ENCODE data around the gene NFATC3. TPM values are rescaled to one million over a fixed set of nuclear protein-coding genes. Genes with fewer than 3 reads are reported as not detected.
A peak's percentile ranks its signal among the peaks of the same experiment; 100 is the strongest.

Gene NFATC3
- total and polyA plus RNA-seq, 2 of the 8 experiments (the other 6 are each of a cell fraction or from before 2014, with no cell fraction given) = 17.6 to 34.5 TPM

- Histone ChIP-seq H3K36me3 (ENCODE audit: control insufficient read depth in 2 of 4, insufficient read depth in 4 of 4, low read length in 3 of 4) (peaks cover 13 to 35% (median 31%) of the 10 kb centered on the region in 4 experiments; a peak in 7 of 8 replicates), H3K27ac (ENCODE audit: low read depth, low read length) (no peak overlapping the region), H2BK15ac (ENCODE audit: low read length) (no peak overlapping the region), H3K4me3 (ENCODE audit: extremely low read depth in 1 of 4, insufficient read depth in 2 of 4, low read depth in 3 of 4, low read length in 4 of 4) (no peak overlapping the region), H3K4ac (replicated peaks; ENCODE audit: insufficient read length, low read depth, low read length) (no peak overlapping the region), H3K18ac (ENCODE audit: extremely low read depth, low read length) (no peak overlapping the region), H2BK120ac (replicated peaks; ENCODE audit: low read depth, low read length) (no peak overlapping the region), H4K8ac (ENCODE audit: extremely low read depth, insufficient read depth, low read length) (no peak overlapping the region), H3K27me3 (replicated peaks in 1 of 4; ENCODE audit: control insufficient read depth in 3 of 4, extremely low read depth in 1 of 4, insufficient read depth in 3 of 4, low read length in 3 of 4) (no peaks in the 10 kb centered on the region), H3K14ac (ENCODE audit: insufficient read length) (no peak overlapping the region), H3K79me1 (ENCODE audit: low read depth, low read length) (no peaks in the 10 kb centered on the region), H3K79me2 (ENCODE audit: control insufficient read depth in 1 of 2, insufficient read depth in 2 of 2, low read length in 2 of 2) (no peaks in the 10 kb centered on the region), H2BK12ac (ENCODE audit: low read depth, low read length) (no peak overlapping the region), H4K20me1 (replicated peaks in 1 of 2; ENCODE audit: control insufficient read depth in 1 of 2, insufficient read depth in 2 of 2, low read length in 2 of 2) (peaks cover 0 to 5% of the 10 kb centered on the region in 2 experiments), H2BK20ac (ENCODE audit: low read length) (no peak overlapping the region), H3K23me2 (ENCODE audit: low read depth, low read length) (no peaks in the 10 kb centered on the region), H3K9ac (replicated peaks in 1 of 4; ENCODE audit: extremely low read depth in 1 of 4, low read depth in 3 of 4, low read length in 3 of 4) (no peak overlapping the region), H4K5ac (ENCODE audit: insufficient read length, low read depth, low read length) (no peak overlapping the region), H3K4me2 (ENCODE audit: insufficient read depth in 1 of 2, low read depth in 2 of 2, low read length in 2 of 2) (no peak overlapping the region), H2AFZ (ENCODE audit: low read length) (no peak overlapping the region), H3K9me3 (ENCODE audit: insufficient read depth in 2 of 2, low read depth in 1 of 2, low read length in 1 of 2) (no peaks in the 10 kb centered on the region), H3K4me1 (replicated peaks in 1 of 4; ENCODE audit: control insufficient read depth in 3 of 4, insufficient read depth in 4 of 4, low read length in 3 of 4) (no peaks in the 10 kb centered on the region), H3K56ac (replicated peaks; ENCODE audit: insufficient read length, low read depth, low read length) (no peak overlapping the region), H3K23ac (ENCODE audit: insufficient read length) (no peak overlapping the region), H4K91ac (replicated peaks; ENCODE audit: insufficient read length, low read length) (no peak overlapping the region), H2AK5ac (ENCODE audit: low read depth, low read length) (no peak overlapping the region), H2BK5ac (ENCODE audit: low read depth, low read length) (no peak overlapping the region)
- 89% methylated on average over 1 of the region's 1 CpG; no CpG with 5 or more reads in 1 of the 2 experiments for WGBS, 2 experiments (ENCODE audit: extremely low coverage in 1 of 2, insufficient coverage in 1 of 2, insufficient read length in 1 of 2, insufficient replicate concordance in 2 of 2, low coverage in 1 of 2, low lambda C conversion rate in 2 of 2, missing lambda C conversion rate in 1 of 2)
- CTCF ChIA-PET (ENCODE audit: partially characterized antibody) = interaction anchor here (0.9 to 2.5 kb wide), 6 partner anchors 8 to 157 kb away, joined by 3 to 19 read pairs (median 4); no protein-coding TSS in a partner anchor
- FAIRE-seq (no peak), DNase-seq (ENCODE audit: low read depth in 1 of 2, low spot score in 2 of 2) (peak in 1 of 2 experiments; percentile 0)
- POLR2A ChIA-PET (ENCODE audit: partially characterized antibody) = interaction anchor here (0.7 to 4.2 kb wide), 2 partner anchors 12 to 49 kb away, joined by 3 to 19 read pairs; partner anchors contain the start of genes DDX28, DUS2 and NFATC3
- TF ChIP-seq CHD2 (IDR thresholded peaks at IDR 0.05; ENCODE audit: low read length) = no peak
- TF ChIP-seq KDM1A (IDR thresholded peaks at IDR 0.05; ENCODE audit: borderline replicate concordance, low read length) = no peak
- TF ChIP-seq EGR1 (IDR thresholded peaks at IDR 0.05; ENCODE audit: borderline replicate concordance, low read depth, low read length) = no peak
- TF ChIP-seq SP1 (IDR thresholded peaks at IDR 0.05; ENCODE audit: low read depth, low read length) = no peak
Measured at GRCh38 chr16:68071518-68071901, 13.7 kb upstream of the NFATC3 start.

Measured in H1 (cell line).